CD4-positive, alpha-beta T cell (primary cell): ENCODE measurements around the gene CAND2. TPM values are rescaled to one million over a fixed set of nuclear protein-coding genes. Genes with fewer than 3 reads are reported as not detected.
"Not testable (repeated sequence)": the region's sequence is repeated elsewhere in the genome, so short reads cannot be mapped to it uniquely, and the experiment has no call there.

Experiments
- ATAC-seq: fragments of 200-7000 bp; cut with Tn5 transposase; one replicate; pipeline ENCODE4 v1.10.0; 2022; ENCODE audit warnings: mild to moderate bottlenecking; ENCODE audit not compliant: poor library complexity
- CTCF ChIA-PET: fragments of 350-600 bp; sonication (Branson Sonifier 250); formaldehyde crosslinking; loops from one replicate; lab custom pipeline; 2021; ENCODE audit warnings: antibody characterized with exemption, inconsistent platforms; lab: Charles Lee
- POLR2A ChIA-PET: fragments of 350-600 bp; sonication (Branson Sonifier 250); formaldehyde crosslinking; loops from one replicate; lab custom pipeline; 2021; ENCODE audit warnings: antibody characterized with exemption, inconsistent platforms; lab: Charles Lee
- DNase-seq, 14 experiments: peaks; one replicate each; pipeline ENCODE4 v3.0.0-alpha.2; 2013 to 2020; ENCODE audit warnings: mixed read lengths in 2 of 14
- H3K27ac ChIP-seq, 2 donors: one replicate each; pipeline versions ENCODE4 v1.5.1 to v1.7.0; 2013; ENCODE audit warnings: low read length in 2 of 2, low read depth in 1 of 2, mild to moderate bottlenecking in 1 of 2
- H3K27me3 ChIP-seq, 2 experiments: 1 replicate in 1 of 2; 2 replicates in 1 of 2; pipeline versions ENCODE4 v1.6.1 to v1.7.0; 2013; ENCODE audit warnings: low read length in 2 of 2, control low read depth in 1 of 2, mild to moderate bottlenecking in 1 of 2, moderate library complexity in 1 of 2; ENCODE audit not compliant: insufficient read depth in 2 of 2, control insufficient read depth in 1 of 2
- H3K36me3 ChIP-seq: one replicate; pipeline ENCODE4 v1.6.1; 2013; ENCODE audit warnings: low read length, control low read depth; ENCODE audit not compliant: insufficient read depth
- H3K4me1 ChIP-seq: one replicate; pipeline ENCODE4 v1.6.1; 2013; ENCODE audit warnings: low read length, control low read depth; ENCODE audit not compliant: insufficient read depth
- H3K4me3 ChIP-seq: one replicate; pipeline ENCODE4 v1.5.1; 2013; ENCODE audit warnings: mild to moderate bottlenecking, low read length, moderate library complexity
- H3K9me3 ChIP-seq, 2 experiments: 1 replicate in 1 of 2; 2 replicates in 1 of 2; pipeline versions ENCODE4 v1.6.1 to v1.7.0; 2013; ENCODE audit warnings: low read length in 2 of 2, mild to moderate bottlenecking in 2 of 2, control low read depth in 1 of 2, moderate library complexity in 1 of 2; ENCODE audit not compliant: control insufficient read depth in 1 of 2, insufficient read depth in 1 of 2
- H3K27ac Mint-ChIP-seq: one replicate; pipeline ENCODE4 v1.8.0; 2020; ENCODE audit warnings: mixed read lengths
- H3K27me3 Mint-ChIP-seq: one replicate; pipeline ENCODE4 v1.8.0; 2021; ENCODE audit warnings: mixed read lengths
- H3K36me3 Mint-ChIP-seq: one replicate; pipeline ENCODE4 v1.8.0; 2021; ENCODE audit warnings: low read depth, mixed read lengths
- H3K4me1 Mint-ChIP-seq: one replicate; pipeline ENCODE4 v1.8.0; 2021; ENCODE audit warnings: low read depth, mixed read lengths
- H3K4me3 Mint-ChIP-seq: one replicate; pipeline ENCODE4 v1.8.0; 2020; ENCODE audit warnings: mild to moderate bottlenecking, mixed read lengths
- H3K9me3 Mint-ChIP-seq: one replicate; pipeline ENCODE4 v1.8.0; 2020; ENCODE audit warnings: mixed read lengths
- intact Hi-C, 2 experiments: fragments of 100-400 bp; cut with DNase I in 1 of 2; cut with micrococcal nuclease in 1 of 2; formaldehyde crosslinking; loops; one replicate each; pipeline versions ENCODE4 v1.15.1 to v1.9.0; 2023 to 2025; cut with DNase I, micrococcal nuclease
- total RNA-seq, 174 experiments: library from RNA in 2 of 174; stranded (reverse) in 2 of 174; gene quantifications; one replicate each; pipeline ENCODE4 v1.2.3 and lab custom pipeline; 2021 to 2026
- TF ChIP-seq, protein P1 (sequence below): fragments of 200-600 bp; IDR thresholded peaks from one replicate; pipeline ENCODE4 v1.8.0; 2022; ENCODE audit warnings: antibody characterized with exemption, mild to moderate bottlenecking

Gene CAND2
- total RNA-seq, 2 experiments from 2014 or later = 3.5 to 6.0 TPM

DNA sequence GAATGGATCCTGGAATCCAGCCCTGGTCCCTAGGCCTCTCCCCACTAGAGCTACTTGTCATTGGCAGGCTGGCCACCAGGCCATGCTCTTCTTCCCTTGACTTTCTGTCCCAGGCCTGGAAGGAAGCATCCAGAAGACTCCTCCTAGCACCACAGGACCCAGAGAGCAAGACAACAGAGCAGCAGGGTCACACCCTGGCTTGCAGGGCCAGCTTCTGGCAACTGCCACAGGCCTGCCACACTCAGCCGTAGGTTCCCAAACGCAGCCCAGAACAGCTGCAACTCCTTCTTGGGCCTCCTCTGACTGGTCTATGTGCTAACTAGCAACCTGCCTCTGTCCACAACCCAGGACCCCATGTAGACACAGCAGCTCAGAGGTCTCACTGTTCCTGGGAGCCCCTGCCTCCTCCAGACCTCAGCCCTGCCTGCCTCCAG, 81.7 kb downstream of the CAND2 start:
- peaks cover 9 to 10% of the 10 kb centered on the region in 2 experiments for H3K27me3 ChIP-seq
- no peak overlapping the region for H3K4me3 ChIP-seq
- ATAC-seq (no peak), DNase-seq (no peak)
- H3K27ac ChIP-seq = no peak overlapping the region
- H3K36me3 ChIP-seq = no peaks in the 10 kb centered on the region
- TF ChIP-seq, protein P1, sequence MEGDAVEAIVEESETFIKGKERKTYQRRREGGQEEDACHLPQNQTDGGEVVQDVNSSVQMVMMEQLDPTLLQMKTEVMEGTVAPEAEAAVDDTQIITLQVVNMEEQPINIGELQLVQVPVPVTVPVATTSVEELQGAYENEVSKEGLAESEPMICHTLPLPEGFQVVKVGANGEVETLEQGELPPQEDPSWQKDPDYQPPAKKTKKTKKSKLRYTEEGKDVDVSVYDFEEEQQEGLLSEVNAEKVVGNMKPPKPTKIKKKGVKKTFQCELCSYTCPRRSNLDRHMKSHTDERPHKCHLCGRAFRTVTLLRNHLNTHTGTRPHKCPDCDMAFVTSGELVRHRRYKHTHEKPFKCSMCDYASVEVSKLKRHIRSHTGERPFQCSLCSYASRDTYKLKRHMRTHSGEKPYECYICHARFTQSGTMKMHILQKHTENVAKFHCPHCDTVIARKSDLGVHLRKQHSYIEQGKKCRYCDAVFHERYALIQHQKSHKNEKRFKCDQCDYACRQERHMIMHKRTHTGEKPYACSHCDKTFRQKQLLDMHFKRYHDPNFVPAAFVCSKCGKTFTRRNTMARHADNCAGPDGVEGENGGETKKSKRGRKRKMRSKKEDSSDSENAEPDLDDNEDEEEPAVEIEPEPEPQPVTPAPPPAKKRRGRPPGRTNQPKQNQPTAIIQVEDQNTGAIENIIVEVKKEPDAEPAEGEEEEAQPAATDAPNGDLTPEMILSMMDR = no peak
- peaks cover 10% of the 10 kb centered on the region for H3K4me1 ChIP-seq
- ChIA-PET POLR2A (no interaction called here), CTCF (no interaction called here)
- H3K9me3 ChIP-seq = no peaks in the 10 kb centered on the region
- Mint-ChIP-seq H3K4me3 (no peak overlapping the region), H3K9me3 (no peaks in the 10 kb centered on the region), H3K4me1 (no peaks in the 10 kb centered on the region), H3K36me3 (no peaks in the 10 kb centered on the region), H3K27ac (no peak overlapping the region), H3K27me3 (peaks cover 19% of the 10 kb centered on the region)
- intact Hi-C loops = no loop called here

GRCh38 chr3:12878758-12879157, 82.3 kb downstream of the CAND2 start:
- CTCF ChIA-PET = not testable (repeated sequence)

GRCh38 chr3:12879191-12879815, 82.8 kb downstream of the CAND2 start:
- peaks cover 8 to 9% of the 10 kb centered on the region in 2 experiments for H3K27me3 ChIP-seq
- no peaks in the 10 kb centered on the region for H3K9me3 ChIP-seq
- ATAC-seq = no peak
- intact Hi-C loops = no loop called here
- peaks cover 10% of the 10 kb centered on the region for H3K4me1 ChIP-seq
- TF ChIP-seq, protein P1 = no peak
- ChIA-PET POLR2A (no interaction called here), CTCF (no interaction called here)
- no peak overlapping the region for H3K27ac Mint-ChIP-seq
- no peak overlapping the region for H3K27ac ChIP-seq
- no peaks in the 10 kb centered on the region for H3K4me1 Mint-ChIP-seq
- no peaks in the 10 kb centered on the region for H3K9me3 Mint-ChIP-seq
- H3K4me3 Mint-ChIP-seq = no peak overlapping the region
- no peaks in the 10 kb centered on the region for H3K36me3 ChIP-seq
- DNase-seq = no peak
- no peaks in the 10 kb centered on the region for H3K36me3 Mint-ChIP-seq
- H3K4me3 ChIP-seq = no peak overlapping the region
- H3K27me3 Mint-ChIP-seq = peaks cover 13% of the 10 kb centered on the region

More at GRCh38 chr3:12878758-12879157, 82.3 kb downstream of the CAND2 start:
- peaks cover 13% of the 10 kb centered on the region for H3K27me3 Mint-ChIP-seq
- H3K4me3 ChIP-seq, H3K4me1 Mint-ChIP-seq, H3K9me3 Mint-ChIP-seq, H3K27ac Mint-ChIP-seq, H3K27me3 ChIP-seq, H3K36me3 Mint-ChIP-seq, intact Hi-C loops, H3K36me3 ChIP-seq, DNase-seq, H3K27ac ChIP-seq, H3K9me3 ChIP-seq, H3K4me3 Mint-ChIP-seq, POLR2A ChIA-PET, ATAC-seq: not testable (repeated sequence)
- peaks cover 10% of the 10 kb centered on the region for H3K4me1 ChIP-seq

GRCh38 chr3:12881858-12882257, 85.4 kb downstream of the CAND2 start:
- H3K36me3 ChIP-seq, H3K27me3 ChIP-seq, H3K9me3 ChIP-seq, ATAC-seq, DNase-seq, H3K27me3 Mint-ChIP-seq, intact Hi-C loops, H3K9me3 Mint-ChIP-seq, H3K36me3 Mint-ChIP-seq, H3K27ac Mint-ChIP-seq, POLR2A ChIA-PET, H3K27ac ChIP-seq, CTCF ChIA-PET, H3K4me3 Mint-ChIP-seq, H3K4me3 ChIP-seq: not testable (repeated sequence)
- peaks cover 11% of the 10 kb centered on the region for H3K4me1 ChIP-seq
- H3K4me1 Mint-ChIP-seq = peaks cover 12% of the 10 kb centered on the region
